Right atrium auricular region (tissue), 2 donors: ENCODE measurements around the gene TBCD. TPM values are rescaled to one million over a fixed set of nuclear protein-coding genes. Genes with fewer than 3 reads are reported as not detected.

Experiments used
- DNase-seq: peaks from one replicate; pipeline ENCODE4 v3.0.0-alpha.2; 2019; ENCODE audit warnings: low spot score
- H3K27ac ChIP-seq, 2 donors: fragments of 200-600 bp; sonication (generic); 1 replicate in 1 of 2; 2 replicates in 1 of 2; pipeline ENCODE4 v1.5.1; 2016 to 2019
- H3K27me3 ChIP-seq, 2 donors: fragments of 200-600 bp; sonication (generic); one replicate each; pipeline versions ENCODE4 v1.5.1 to v1.6.0; 2017 to 2019
- H3K36me3 ChIP-seq: fragments of 200-600 bp; sonication (generic); one replicate; pipeline ENCODE4 v1.5.1; 2016
- H3K4me1 ChIP-seq, 2 donors: fragments of 200-600 bp; sonication (generic); one replicate each; pipeline versions ENCODE4 v1.5.1 to v1.6.0; 2017 to 2019
- H3K4me3 ChIP-seq, 2 donors: fragments of 200-600 bp; sonication (generic); 1 replicate in 1 of 2; 2 replicates in 1 of 2; pipeline ENCODE4 v1.5.1; 2017 to 2019; ENCODE audit warnings: mild to moderate bottlenecking in 1 of 2, moderate library complexity in 1 of 2
- H3K9me3 ChIP-seq, 2 donors: fragments of 200-600 bp; sonication (generic); one replicate each; pipeline ENCODE4 v1.5.1; 2019
- CTCF ChIP-seq, 2 donors: fragments of 200-600 bp; sonication (generic); IDR thresholded peaks; one replicate each; pipeline ENCODE4 v1.5.1; 2019; ENCODE audit warnings: antibody characterized with exemption in 2 of 2
- total RNA-seq, 2 donors: library from RNA; depleted of rRNA; stranded (reverse); fragments of >200 nt; gene quantifications; one replicate each; pipeline ENCODE4 v1.1.0, GENCODE V29; 2016

Gene TBCD
- total RNA-seq, 2 donors from 2014 or later, result 19.4 to 29.6 TPM

DNA sequence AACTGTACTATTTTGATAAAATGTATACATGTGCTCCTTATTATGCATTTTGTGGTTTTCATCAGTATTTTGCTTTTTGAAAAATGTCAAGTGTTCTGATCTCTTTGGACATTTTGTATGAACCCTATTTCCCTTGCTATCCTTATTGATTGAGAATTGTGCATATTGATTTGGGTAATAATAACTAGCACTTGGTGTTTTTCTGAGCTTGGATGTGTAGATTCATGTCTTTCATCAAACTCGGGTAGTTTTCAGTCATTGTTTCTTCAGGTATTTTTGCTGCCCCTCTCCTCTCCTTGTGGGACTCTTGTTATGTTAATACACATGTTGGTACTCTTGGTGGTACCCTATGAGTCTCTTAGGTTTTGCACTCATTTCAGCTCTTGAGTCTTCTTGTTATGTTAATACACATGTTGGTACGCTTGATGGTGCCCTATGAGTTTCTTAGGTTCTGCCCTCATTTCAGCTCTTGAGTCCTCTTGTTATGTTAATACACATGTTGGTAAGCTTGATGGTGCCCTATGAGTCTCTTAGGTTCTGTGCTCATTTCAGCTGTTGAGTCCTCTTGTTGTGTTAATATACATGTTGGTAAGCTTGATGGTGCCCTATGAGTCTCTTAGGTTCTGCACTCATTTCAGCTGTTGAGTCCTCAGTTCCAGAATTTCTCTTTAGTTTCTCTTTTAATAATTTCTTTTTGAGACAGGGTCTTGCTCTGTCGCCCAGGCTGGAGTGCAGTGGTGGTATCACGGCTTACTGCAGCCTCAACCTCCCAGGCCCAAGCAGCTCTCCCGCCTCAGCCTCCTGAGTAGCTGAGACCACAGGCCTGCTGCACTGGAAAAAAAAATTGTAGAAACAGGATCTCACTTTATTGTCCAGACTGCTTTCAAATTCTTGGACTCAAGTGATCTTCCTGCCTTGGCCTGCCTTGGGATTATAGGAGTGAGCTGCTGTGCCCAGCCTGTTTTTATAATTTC lies 68.7 kb downstream of the TBCD start:
- H3K27me3 ChIP-seq, result no peaks in the 10 kb centered on the region

DNA sequence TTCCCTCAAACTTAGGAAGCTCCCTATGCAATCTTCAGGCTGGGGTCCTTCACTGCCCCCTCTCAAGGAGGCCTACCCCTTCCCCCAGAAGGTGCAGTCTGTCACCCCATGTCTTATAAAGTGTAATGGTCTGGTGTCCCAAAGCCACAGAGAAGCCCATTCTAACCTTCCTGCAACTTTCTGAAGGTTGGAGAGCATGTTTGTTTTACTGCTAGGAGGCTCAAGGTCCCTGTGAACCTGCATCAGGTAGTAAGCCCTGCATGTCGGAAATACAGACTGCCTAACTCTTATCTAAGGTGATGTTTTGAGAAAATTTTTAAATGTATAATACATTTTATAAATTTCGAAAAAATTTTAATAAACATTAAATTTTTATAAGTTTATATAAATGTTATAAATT lies 69.7 kb downstream of the TBCD start:
- H3K9me3 ChIP-seq, result peaks cover 0 to 20% of the 10 kb centered on the region in 2 donors
- H3K4me3 ChIP-seq, result no peak overlapping the region
- peaks cover 23% of the 10 kb centered on the region for H3K36me3 ChIP-seq
- DNase-seq, result no peak
- H3K27ac ChIP-seq, result no peak overlapping the region
- no peaks in the 10 kb centered on the region for H3K27me3 ChIP-seq
- H3K4me1 ChIP-seq, result no peaks in the 10 kb centered on the region
- TF ChIP-seq CTCF (IDR thresholded peaks at IDR 0.05), result no peak

More for the DNA sequence above, 68.7 kb downstream of the TBCD start:
- no peaks in the 10 kb centered on the region for H3K4me1 ChIP-seq
- H3K36me3 ChIP-seq, result peaks cover 30% of the 10 kb centered on the region
- TF ChIP-seq CTCF (IDR thresholded peaks at IDR 0.05), result no peak
- DNase-seq, result no peak
- H3K4me3 ChIP-seq, result no peak overlapping the region
- H3K9me3 ChIP-seq, result peaks cover 0 to 20% of the 10 kb centered on the region in 2 donors
- no peak overlapping the region for H3K27ac ChIP-seq

DNA sequence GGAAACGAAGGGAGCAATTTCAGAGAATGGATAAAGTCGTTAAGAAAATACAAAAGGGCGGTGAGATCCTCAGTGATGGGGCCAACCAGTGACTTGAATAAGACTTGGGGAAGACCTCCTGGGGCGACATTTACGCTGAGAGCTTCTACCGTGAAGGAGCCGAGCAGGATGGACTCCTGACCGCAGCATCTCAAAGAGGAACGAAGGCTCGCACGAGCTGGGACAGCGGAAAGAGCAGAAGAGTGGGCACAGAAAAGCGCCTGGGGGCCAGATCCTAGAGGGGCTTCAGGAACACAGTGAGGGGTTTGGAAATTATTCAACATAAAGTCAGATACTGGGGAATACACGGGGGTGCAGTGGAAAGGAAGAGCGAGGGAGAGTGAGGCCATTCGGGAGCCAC lies 70.4 kb downstream of the TBCD start:
- Histone ChIP-seq H3K9me3 (peaks cover 0 to 20% of the 10 kb centered on the region in 2 donors), H3K4me1 (no peaks in the 10 kb centered on the region), H3K27me3 (no peaks in the 10 kb centered on the region), H3K27ac (no peak overlapping the region), H3K36me3 (peaks cover 19% of the 10 kb centered on the region), H3K4me3 (no peak overlapping the region)
- no peak for DNase-seq
- TF ChIP-seq CTCF (IDR thresholded peaks at IDR 0.05), result no peak

GRCh38 chr17:82823004-82823403 lies 71.1 kb downstream of the TBCD start:
- no peak for DNase-seq
- Histone ChIP-seq H3K27me3 (no peaks in the 10 kb centered on the region), H3K36me3 (peaks cover 16% of the 10 kb centered on the region)

GRCh38 chr17:82825540-82826124 lies 73.8 kb downstream of the TBCD start:
- H3K27me3 ChIP-seq, result no peaks in the 10 kb centered on the region
- no peak overlapping the region for H3K4me3 ChIP-seq
- no peak overlapping the region for H3K27ac ChIP-seq
- peaks cover 10% of the 10 kb centered on the region for H3K36me3 ChIP-seq
- H3K4me1 ChIP-seq, result no peaks in the 10 kb centered on the region
- no peak for TF ChIP-seq CTCF (IDR thresholded peaks at IDR 0.05)
- H3K9me3 ChIP-seq, result peaks cover 0 to 3% of the 10 kb centered on the region in 2 donors
- no peak for DNase-seq

More at GRCh38 chr17:82823004-82823403, 71.1 kb downstream of the TBCD start:
- peaks cover 0 to 20% of the 10 kb centered on the region in 2 donors for H3K9me3 ChIP-seq
- no peak overlapping the region for H3K4me3 ChIP-seq
- no peak for TF ChIP-seq CTCF (IDR thresholded peaks at IDR 0.05)
- H3K27ac ChIP-seq, result no peak overlapping the region
- no peaks in the 10 kb centered on the region for H3K4me1 ChIP-seq
